Stimulated activated CD8-positive, alpha-beta memory T cell treated with anti-CD3 and anti-CD28 coated beads, Interleukin-12 subunit alpha, Interleukin-12 subunit beta, amount 100 ng/mL, for 4 hours (primary cell): ENCODE data around the gene SHISA7.
"Not testable (repeated sequence)": the region's sequence is repeated elsewhere in the genome, so short reads cannot be mapped to it uniquely, and the experiment has no call there.

ENCODE experiments used
- DNase-seq: peaks from one replicate; pipeline ENCODE4 v3.0.0-alpha.2; 2020; ENCODE audit warnings: low read depth

SHISA7 gene

GRCh38 chr19:55463583-55464031 is 20.5 kb upstream of the SHISA7 start:
- DNase-seq = no peak

- no peak for DNase-seq
These were observed 19.6 kb upstream of the SHISA7 start for GRCh38 chr19:55462722-55463121.

GRCh38 chr19:55461974-55462626 is 19.0 kb upstream of the SHISA7 start:
- no peak for DNase-seq

- DNase-seq = peak; percentile 100
These were observed 18.3 kb upstream of the SHISA7 start, which contains the start of gene ISOC2 for GRCh38 chr19:55461259-55461973. ISOC2 (minus strand) TSS chr19:55461642; CDS start chr19:55456486, 5,156 bp downstream.

GRCh38 chr19:55460670-55461258 is 17.7 kb upstream of the SHISA7 start:
- DNase-seq = no peak

- DNase-seq = no peak
These were observed 17.0 kb upstream of the SHISA7 start for GRCh38 chr19:55459950-55460657.

- DNase-seq = no peak
These were observed 16.4 kb upstream of the SHISA7 start for GRCh38 chr19:55459551-55459949.

- DNase-seq = no peak
These were observed 14.8 kb upstream of the SHISA7 start for GRCh38 chr19:55457683-55458457.

- DNase-seq = no peak
These were observed 13.2 kb upstream of the SHISA7 start for GRCh38 chr19:55456347-55456746.

GRCh38 chr19:55455576-55456235 is 12.6 kb upstream of the SHISA7 start:
- DNase-seq = no peak

- DNase-seq = no peak
These were observed 11.7 kb upstream of the SHISA7 start for GRCh38 chr19:55454787-55455243.

- DNase-seq = no peak
These were observed 10.6 kb upstream of the SHISA7 start for GRCh38 chr19:55453511-55454260.

GRCh38 chr19:55452749-55453346 is 9.7 kb upstream of the SHISA7 start:
- DNase-seq = no peak

GRCh38 chr19:55451965-55452748 is 9.1 kb upstream of the SHISA7 start:
- DNase-seq = no peak

GRCh38 chr19:55451163-55451964 is 8.3 kb upstream of the SHISA7 start:
- DNase-seq = no peak

- DNase-seq = no peak
These were observed 6.4 kb upstream of the SHISA7 start for GRCh38 chr19:55449469-55449868.

GRCh38 chr19:55448175-55448490 is 5.0 kb upstream of the SHISA7 start:
- not testable (repeated sequence) for DNase-seq

- no peak for DNase-seq
These were observed 4.5 kb upstream of the SHISA7 start for GRCh38 chr19:55447421-55448174.
